Measurements from ENCODE around the gene KDM1A.

DNA sequence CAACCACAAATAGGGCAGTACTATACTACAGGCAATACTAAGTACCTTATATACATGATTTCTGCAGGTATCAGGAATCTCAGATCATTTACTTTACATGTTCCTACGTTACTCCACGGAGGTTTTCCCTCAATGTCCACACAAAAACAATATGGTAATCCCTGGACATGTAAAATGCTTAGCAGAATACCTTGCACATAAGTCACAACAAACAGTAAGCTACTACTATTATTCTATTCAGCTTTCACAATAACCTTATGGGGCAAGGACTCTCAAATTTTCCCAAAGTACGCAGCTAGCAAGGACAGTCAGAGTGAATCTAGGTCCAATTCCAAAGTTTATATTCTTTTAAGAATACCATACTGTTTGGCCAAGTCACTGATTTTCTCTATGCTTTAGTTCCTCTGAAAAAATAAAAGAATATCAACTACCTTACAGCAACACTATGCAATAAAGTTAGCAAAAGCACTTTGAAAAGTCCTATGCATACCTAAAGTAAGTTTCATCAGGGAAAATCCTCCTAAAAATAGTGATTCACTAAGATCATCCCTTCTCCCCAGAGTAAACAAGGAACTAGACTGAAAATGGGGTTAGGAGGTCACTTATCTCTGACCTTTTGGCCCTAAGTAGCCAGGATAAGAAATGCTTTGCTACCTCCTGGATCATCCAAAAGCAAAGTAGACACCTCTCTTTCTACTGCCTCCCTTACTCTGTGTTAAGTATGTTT is 82.0 kb downstream of the KDM1A start:
- TF ChIP-seq ZNF70 (CRISPR knock-in tag; IDR thresholded peaks at IDR 0.05): no peak
- TF ChIP-seq ARNTL (CRISPR knock-in tag; IDR thresholded peaks at IDR 0.05; ENCODE audit: borderline replicate concordance, low read depth): no peak
- no peak for TF ChIP-seq BACH2 (CRISPR knock-in tag; IDR thresholded peaks at IDR 0.05; ENCODE audit: borderline replicate concordance)
- TF ChIP-seq PATZ1 (CRISPR knock-in tag; IDR thresholded peaks at IDR 0.05; ENCODE audit: borderline replicate concordance): no peak
- no peak for TF ChIP-seq TCF4 (CRISPR knock-in tag; IDR thresholded peaks at IDR 0.05; ENCODE audit: borderline replicate concordance)
- TF ChIP-seq CSDC2 (CRISPR knock-in tag; IDR thresholded peaks at IDR 0.05): no peak
- TF ChIP-seq TOX (CRISPR knock-in tag; IDR thresholded peaks at IDR 0.05; ENCODE audit: borderline replicate concordance): no peak
- TF ChIP-seq PPARA (CRISPR knock-in tag; IDR thresholded peaks at IDR 0.05; ENCODE audit: borderline replicate concordance): no peak
- no peak for TF ChIP-seq ZNF8 (CRISPR knock-in tag; IDR thresholded peaks at IDR 0.05)

Measured in SK-N-SH treated with all-trans-retinoic acid at 6 μM for 48 hours (cell line).